GM12801 (cell line): ENCODE measurements around the gene CPHXL.
A peak's percentile ranks its signal among the peaks of the same experiment; 100 is the strongest.

Experiments used
- CTCF ChIP-seq: IDR thresholded peaks from one replicate; pipeline ENCODE4 v1.5.1; 2011; ENCODE audit warnings: control low read depth; ENCODE audit not compliant: insufficient read length; ENCODE audit errors: extremely low read depth

CPHXL gene

GRCh38 chr16:75726390-75726789 lies at the start of gene CPHXL:
Gene CPHXL (minus strand): TSS chr16:75726490. CDS start chr16:75726442, 48 bp downstream.
- TF ChIP-seq CTCF = no peak

- no peak for TF ChIP-seq CTCF
Measured at GRCh38 chr16:75774197-75774596, 47.9 kb upstream of the CPHXL start.

GRCh38 chr16:75770051-75770450 lies 43.8 kb upstream of the CPHXL start:
- TF ChIP-seq CTCF = no peak

- TF ChIP-seq CTCF = peak; percentile 8
Measured at GRCh38 chr16:75764154-75764768, 38.0 kb upstream of the CPHXL start.

- TF ChIP-seq CTCF = no peak
Measured at GRCh38 chr16:75763204-75763603, 36.9 kb upstream of the CPHXL start.

- TF ChIP-seq CTCF = no peak
Measured at GRCh38 chr16:75762746-75763145, 36.5 kb upstream of the CPHXL start.

GRCh38 chr16:75761108-75761507 lies 34.8 kb upstream of the CPHXL start:
- TF ChIP-seq CTCF = no peak
